Measurements from ENCODE around the gene CYP1B1.
"Not testable (repeated sequence)": the region's sequence is repeated elsewhere in the genome, so short reads cannot be mapped to it uniquely, and the experiment has no call there.

CYP1B1 gene

DNA sequence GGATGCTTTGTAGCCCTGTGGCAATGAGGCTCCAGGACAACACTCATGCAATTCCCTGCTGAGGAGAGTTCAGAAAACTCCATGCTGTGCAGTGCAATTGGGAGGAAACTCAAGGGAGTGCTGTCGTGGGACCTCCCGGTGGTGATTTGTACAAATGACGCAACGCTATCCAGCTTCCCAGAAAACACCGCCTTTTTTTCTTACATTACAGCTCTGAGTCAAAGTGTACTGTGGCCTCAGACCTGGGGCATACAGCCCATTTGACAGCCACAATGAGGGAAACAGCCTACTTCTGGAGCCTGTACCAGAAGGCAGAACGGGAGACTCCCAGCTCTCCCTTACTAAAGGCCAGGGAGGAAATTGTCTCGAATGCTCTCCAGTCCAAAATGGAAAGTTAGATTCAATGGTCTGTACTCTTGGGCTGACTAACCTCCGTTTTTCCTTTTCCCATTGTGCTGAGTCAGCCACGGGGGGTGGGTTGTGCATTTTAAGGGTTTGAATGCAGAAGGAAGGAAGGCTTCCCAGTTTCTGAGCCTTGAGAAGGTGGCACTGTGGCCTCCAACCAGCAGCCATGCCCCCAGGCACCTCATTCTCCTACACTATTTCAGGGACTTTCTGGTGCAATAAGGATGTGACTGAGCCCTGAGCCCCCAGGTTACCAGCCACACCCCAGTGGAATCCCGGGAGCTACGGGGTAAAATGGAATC is 16.4 kb upstream of the CYP1B1 start:
- TF ChIP-seq, protein P1, sequence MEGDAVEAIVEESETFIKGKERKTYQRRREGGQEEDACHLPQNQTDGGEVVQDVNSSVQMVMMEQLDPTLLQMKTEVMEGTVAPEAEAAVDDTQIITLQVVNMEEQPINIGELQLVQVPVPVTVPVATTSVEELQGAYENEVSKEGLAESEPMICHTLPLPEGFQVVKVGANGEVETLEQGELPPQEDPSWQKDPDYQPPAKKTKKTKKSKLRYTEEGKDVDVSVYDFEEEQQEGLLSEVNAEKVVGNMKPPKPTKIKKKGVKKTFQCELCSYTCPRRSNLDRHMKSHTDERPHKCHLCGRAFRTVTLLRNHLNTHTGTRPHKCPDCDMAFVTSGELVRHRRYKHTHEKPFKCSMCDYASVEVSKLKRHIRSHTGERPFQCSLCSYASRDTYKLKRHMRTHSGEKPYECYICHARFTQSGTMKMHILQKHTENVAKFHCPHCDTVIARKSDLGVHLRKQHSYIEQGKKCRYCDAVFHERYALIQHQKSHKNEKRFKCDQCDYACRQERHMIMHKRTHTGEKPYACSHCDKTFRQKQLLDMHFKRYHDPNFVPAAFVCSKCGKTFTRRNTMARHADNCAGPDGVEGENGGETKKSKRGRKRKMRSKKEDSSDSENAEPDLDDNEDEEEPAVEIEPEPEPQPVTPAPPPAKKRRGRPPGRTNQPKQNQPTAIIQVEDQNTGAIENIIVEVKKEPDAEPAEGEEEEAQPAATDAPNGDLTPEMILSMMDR (IDR thresholded peaks at IDR 0.05; ENCODE audit: low read depth, low read length, missing control alignments), result no peak
- no peak overlapping the region for H3K4me3 ChIP-seq (ENCODE audit: low read depth, low read length)
- no peak for DNase-seq (ENCODE audit: low read depth)

DNA sequence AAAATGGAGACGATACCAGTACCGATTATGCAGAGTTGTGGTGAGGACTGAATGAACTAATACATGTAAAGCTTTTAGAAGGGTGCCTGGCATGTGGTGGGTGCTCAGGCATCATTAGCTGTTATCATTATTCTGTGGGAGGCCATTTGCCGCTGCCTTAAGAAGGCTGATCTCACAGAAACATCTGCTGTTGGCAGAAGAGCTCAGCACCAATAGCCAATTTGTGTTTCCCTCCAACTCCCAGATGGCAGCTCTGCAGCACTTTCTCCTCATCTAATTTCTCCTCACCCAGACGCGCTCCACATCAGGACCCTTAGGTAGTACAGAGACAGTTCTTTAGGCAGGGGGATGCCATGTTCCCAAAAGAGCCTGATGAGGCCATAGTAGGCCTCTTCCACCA is 15.8 kb upstream of the CYP1B1 start:
- H3K4me3 ChIP-seq (ENCODE audit: low read depth, low read length), result no peak overlapping the region
- DNase-seq (ENCODE audit: low read depth), result no peak
- TF ChIP-seq, protein P1 (IDR thresholded peaks at IDR 0.05; ENCODE audit: low read depth, low read length, missing control alignments), result no peak

DNA sequence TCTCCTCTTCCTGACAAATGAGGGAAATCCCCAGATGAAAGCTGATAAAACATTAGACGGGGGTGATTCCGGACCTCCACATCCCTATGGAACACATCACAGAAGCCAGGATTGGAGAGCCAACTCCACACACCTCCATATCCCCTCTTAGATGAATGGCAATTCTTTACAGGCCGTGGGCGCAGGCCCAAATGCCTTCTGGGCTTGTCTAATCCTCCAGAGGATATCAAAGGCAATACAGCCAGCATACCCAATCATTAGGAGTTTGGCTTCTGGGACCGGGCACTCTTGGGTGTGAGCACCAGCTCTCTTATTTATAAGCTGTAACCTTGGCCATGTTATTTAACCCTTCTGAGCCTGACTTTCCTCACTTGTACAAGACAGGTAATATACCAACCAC is 15.0 kb upstream of the CYP1B1 start:
- no peak overlapping the region for H3K4me3 ChIP-seq (ENCODE audit: low read depth, low read length)
- TF ChIP-seq, protein P1 (IDR thresholded peaks at IDR 0.05; ENCODE audit: low read depth, low read length, missing control alignments), result no peak
- DNase-seq (ENCODE audit: low read depth), result no peak

DNA sequence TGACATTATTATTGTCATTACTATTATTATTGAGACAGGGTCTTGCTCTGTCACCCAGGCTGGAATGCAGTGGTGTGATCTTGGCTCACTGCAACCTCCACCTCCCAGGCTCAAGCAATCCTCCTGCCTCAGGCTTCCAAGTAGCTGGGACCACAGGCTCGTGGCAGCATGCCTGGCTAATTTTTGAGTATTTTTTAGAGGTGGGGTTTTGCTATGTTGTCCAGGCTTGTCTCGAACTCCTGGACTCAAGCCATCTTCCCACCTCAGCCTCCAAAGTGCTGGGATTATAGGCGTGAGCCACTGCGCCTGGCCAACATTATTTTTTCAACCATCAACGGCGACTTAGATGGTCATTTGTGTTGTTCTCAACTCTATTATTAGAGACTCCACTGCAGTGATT is 14.3 kb upstream of the CYP1B1 start:
- DNase-seq (ENCODE audit: low read depth); H3K4me3 ChIP-seq (ENCODE audit: low read depth, low read length): not testable (repeated sequence)

DNA sequence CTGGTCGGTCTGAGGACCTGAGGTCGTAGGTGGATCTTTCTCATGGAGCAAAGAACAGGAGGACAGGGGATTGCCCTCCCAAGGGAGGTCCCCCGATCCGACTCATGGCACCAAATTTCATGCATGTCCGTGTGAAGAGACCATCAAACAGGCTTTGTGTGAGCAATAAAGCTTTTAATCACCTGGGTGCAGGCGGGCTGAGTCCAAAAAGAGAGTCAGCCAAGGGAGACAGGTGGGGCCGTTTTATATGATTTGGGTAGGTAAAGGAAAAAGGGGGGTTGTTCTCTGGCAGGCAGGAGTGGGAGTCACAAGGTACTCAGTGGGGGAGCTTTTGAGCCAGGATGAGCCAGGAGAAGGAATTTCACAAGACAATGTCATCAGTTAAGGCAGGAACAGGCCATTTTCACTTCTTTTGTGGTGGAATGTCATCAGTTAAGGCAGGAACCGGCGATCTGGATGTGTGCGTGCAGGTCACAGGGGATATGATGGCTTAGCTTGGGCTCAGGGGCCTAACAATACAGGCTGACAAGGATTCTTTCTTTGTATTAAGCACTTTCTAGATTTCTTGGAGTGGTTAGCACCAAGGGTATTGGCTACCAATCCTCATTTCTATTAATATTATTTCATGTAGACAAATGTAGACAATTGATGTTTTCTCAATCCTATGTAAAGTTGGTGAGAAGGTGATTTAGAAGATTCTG is 10.2 kb upstream of the CYP1B1 start:
- not testable (repeated sequence) for H3K4me3 ChIP-seq (ENCODE audit: low read depth, low read length); DNase-seq (ENCODE audit: low read depth)

DNA sequence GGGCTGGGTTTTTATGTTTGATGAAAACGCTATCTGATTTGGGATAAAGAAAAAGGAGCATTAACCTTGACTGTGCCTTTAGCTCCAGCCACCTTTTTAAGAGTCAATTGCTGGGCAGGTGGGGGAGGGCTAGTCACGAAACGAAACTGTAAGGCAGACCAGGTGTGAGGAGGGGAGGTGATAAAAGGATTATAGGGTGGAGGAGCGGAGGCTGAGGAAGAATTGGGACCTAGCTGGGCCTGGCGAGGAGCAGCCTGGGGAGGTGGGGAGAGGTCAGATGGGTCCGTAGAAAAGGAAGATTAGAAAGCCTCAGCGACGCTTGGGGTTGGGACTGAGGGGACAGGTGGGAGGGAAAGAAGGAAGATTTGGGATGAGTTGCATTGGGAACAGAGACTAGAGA is 8.6 kb upstream of the CYP1B1 start:
- DNase-seq (ENCODE audit: low read depth); H3K4me3 ChIP-seq (ENCODE audit: low read depth, low read length): not testable (repeated sequence)

DNA sequence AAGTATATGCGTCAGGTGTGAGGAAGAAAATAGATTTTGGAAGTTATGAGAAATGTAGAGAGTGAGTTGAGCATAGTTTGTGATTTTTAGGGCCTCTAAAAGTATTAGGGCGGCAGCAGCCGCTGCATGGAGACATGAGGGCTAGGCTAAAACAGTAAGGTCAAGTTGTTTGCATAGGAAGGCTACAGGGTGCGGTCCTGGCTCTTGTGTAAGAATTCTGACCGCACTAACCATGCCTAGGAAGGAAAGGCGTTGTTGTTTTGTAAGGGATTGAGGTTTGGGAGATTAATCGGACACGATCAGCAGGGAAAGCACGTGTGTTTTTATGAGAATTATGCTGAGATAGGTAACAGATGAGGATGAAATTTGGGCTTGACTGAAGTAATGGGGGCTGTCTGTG is 6.8 kb upstream of the CYP1B1 start:
- not testable (repeated sequence) for H3K4me3 ChIP-seq (ENCODE audit: low read depth, low read length); DNase-seq (ENCODE audit: low read depth)

DNA sequence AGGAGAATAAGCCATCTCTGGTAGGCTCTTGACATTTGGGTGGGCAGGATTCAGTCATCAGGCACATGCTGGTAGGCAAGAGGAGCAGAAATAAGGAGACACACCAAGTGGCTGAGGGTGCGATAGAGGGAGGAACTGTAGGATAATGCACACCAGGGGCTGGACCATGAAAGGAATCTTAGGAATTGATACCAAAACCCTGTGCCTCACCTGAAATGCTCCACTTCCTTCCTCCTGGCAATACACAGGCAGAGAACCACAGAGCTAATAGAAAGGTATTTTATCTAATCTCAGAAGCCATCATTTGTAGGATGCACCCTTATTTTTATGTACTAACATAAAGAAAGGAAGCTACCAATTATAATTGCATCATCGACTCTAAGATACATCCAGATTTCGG is 4.4 kb upstream of the CYP1B1 start:
- TF ChIP-seq, protein P1 (IDR thresholded peaks at IDR 0.05; ENCODE audit: low read depth, low read length, missing control alignments), result no peak
- DNase-seq (ENCODE audit: low read depth), result no peak
- no peak overlapping the region for H3K4me3 ChIP-seq (ENCODE audit: low read depth, low read length)
